GM12891 (cell line): ENCODE measurements around the gene GTF3C5.

Source experiments
- PAX5 ChIP-seq: IDR thresholded peaks from 2 replicates; pipeline ENCODE4 v1.6.1; 2011; ENCODE audit warnings: low read length, moderate library complexity, mild to moderate bottlenecking; ENCODE audit not compliant: insufficient read depth, severe bottlenecking
- POLR2A ChIP-seq: IDR thresholded peaks from 2 replicates; pipeline ENCODE4 v1.6.1; 2011; ENCODE audit warnings: low read depth, low read length, control low read depth
- POLR2AphosphoS5 ChIP-seq: IDR thresholded peaks from 2 replicates; pipeline ENCODE4 v1.6.1; 2011; ENCODE audit warnings: low read depth, low read length, control low read depth
- SPI1 ChIP-seq: IDR thresholded peaks from 2 replicates; pipeline ENCODE4 v1.6.1; 2011; ENCODE audit warnings: low read depth, low read length, control low read depth
- TAF1 ChIP-seq: IDR thresholded peaks from 2 replicates; pipeline ENCODE4 v1.6.1; 2011; ENCODE audit warnings: low read depth, low read length, control low read depth

DNA sequence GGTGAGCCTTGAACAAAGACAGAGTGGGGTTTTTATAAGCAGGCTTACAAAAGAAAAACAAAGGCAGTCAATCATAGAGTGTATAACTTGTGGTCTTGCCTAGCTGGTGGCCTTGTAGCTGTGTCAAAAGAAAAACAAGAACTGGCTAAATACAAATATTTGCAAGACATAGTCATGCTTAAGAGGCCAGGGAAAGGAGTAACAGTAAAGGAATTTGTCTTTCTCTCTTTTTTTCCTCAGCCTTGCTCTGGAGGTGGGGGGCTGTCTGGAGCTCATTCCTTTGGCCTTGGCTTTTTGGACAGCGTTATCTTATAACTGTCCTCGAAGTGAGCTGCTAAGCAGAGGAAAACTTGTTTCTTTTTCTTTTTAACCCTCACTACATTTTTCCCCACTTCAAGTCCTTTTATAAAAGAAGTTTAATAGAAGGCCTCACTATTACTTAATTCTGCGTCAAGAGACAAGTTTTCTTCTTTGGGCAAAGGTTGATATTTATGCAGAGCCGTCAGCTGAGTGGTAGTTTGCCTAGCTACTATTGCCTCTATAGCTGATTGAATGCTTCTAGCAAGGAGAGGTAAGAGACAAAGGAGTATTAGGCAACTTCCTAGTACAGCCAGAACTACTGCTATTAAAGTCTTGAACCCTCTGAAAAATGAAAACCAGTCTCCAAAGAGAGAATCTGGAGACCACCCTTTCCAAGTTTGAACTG lies 45.3 kb downstream of the GTF3C5 start:
- TF ChIP-seq POLR2A (no peak), POLR2AphosphoS5 (no peak), TAF1 (no peak), SPI1 (no peak), PAX5 (no peak)
